Lower leg skin (tissue), 4 donors: ENCODE measurements around the gene COPB1. TPM values are rescaled to one million over a fixed set of nuclear protein-coding genes. Genes with fewer than 3 reads are reported as not detected.
A peak's percentile ranks its signal among the peaks of the same experiment; 100 is the strongest.

Source experiments
- DNase-seq, 2 donors: peaks; one replicate each; pipeline ENCODE4 v3.0.0-alpha.2; 2019; ENCODE audit warnings: low spot score in 2 of 2
- H3K4me3 ChIP-seq: fragments of 200-600 bp; sonication (generic); 2 replicates; pipeline ENCODE4 v1.5.1; 2017; ENCODE audit warnings: mild to moderate bottlenecking, low read depth; ENCODE audit not compliant: poor library complexity, severe bottlenecking
- POLR2A ChIP-seq, 2 donors: fragments of 450-650 bp; IDR thresholded peaks; one replicate each; pipeline ENCODE4 v1.6.1; 2016 to 2017; ENCODE audit warnings: antibody characterized with exemption in 2 of 2, mild to moderate bottlenecking in 1 of 2, moderate library complexity in 1 of 2
- WGBS, 2 donors: methylation state at CpG; one replicate each; pipeline ENCODE4 v1.1.5; 2018; 5-methylcytosine and 5-hydroxymethylcytosine counted together
- intact Hi-C: fragments of 100-400 bp; cut with DNase I; formaldehyde crosslinking; loops from one replicate; pipeline ENCODE4 v1.15.0; 2023; ENCODE audit warnings: low total_unique reads
- total RNA-seq, 4 donors: library from RNA; depleted of rRNA; stranded (reverse); fragments of >200 nt; gene quantifications; one replicate each; pipeline ENCODE4 v1.1.0, GENCODE V29; 2016
- TF ChIP-seq, protein P1 (sequence below), 3 donors: fragments of 450-650 bp; IDR thresholded peaks; one replicate each; pipeline ENCODE4 v1.5.1; 2016; ENCODE audit warnings: antibody characterized with exemption in 3 of 3, mild to moderate bottlenecking in 3 of 3, moderate library complexity in 2 of 3

The COPB1 gene, protein sequence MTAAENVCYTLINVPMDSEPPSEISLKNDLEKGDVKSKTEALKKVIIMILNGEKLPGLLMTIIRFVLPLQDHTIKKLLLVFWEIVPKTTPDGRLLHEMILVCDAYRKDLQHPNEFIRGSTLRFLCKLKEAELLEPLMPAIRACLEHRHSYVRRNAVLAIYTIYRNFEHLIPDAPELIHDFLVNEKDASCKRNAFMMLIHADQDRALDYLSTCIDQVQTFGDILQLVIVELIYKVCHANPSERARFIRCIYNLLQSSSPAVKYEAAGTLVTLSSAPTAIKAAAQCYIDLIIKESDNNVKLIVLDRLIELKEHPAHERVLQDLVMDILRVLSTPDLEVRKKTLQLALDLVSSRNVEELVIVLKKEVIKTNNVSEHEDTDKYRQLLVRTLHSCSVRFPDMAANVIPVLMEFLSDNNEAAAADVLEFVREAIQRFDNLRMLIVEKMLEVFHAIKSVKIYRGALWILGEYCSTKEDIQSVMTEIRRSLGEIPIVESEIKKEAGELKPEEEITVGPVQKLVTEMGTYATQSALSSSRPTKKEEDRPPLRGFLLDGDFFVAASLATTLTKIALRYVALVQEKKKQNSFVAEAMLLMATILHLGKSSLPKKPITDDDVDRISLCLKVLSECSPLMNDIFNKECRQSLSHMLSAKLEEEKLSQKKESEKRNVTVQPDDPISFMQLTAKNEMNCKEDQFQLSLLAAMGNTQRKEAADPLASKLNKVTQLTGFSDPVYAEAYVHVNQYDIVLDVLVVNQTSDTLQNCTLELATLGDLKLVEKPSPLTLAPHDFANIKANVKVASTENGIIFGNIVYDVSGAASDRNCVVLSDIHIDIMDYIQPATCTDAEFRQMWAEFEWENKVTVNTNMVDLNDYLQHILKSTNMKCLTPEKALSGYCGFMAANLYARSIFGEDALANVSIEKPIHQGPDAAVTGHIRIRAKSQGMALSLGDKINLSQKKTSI
- 10 to 100 TPM; 59.8 to 74.8 (median 65.0) TPM for total RNA-seq

DNA sequence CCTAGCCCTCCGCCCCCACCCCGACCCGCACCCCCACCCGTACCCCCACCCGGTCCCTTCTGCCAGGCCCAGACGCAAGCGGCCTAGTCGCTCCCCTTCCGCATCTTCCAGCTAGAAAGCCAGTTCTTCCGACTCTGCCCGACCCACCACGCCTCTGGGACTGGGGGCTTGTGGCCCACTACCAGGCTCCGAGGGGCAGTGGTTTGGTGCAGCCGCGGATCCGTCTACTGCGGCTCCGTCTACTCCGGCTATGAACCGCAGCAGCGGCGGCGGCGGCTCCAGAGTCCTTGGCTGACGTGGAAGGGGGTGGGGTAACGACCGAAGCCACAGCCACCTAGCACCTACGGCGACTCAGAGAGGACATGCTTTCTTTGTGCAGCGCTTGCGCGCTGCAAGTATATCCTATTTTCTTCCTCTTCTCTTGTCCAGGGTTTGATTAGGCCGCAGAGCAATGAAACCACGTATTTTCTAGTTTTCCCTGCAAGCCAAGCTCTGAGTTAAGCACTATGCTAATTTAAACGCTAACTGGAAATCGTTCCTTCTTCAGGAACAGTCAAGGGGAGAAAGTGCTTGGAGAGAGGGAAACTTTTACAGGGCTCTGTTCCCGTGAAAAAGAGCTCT lies at the start of gene COPB1:
COPB1 (minus strand) TSS at position 252 of the 621 bp plus-strand sequence. CDS start 883 bp downstream, outside the sequence.
- no peak for TF ChIP-seq POLR2A (IDR thresholded peaks at IDR 0.05)
- TF ChIP-seq, protein P1, sequence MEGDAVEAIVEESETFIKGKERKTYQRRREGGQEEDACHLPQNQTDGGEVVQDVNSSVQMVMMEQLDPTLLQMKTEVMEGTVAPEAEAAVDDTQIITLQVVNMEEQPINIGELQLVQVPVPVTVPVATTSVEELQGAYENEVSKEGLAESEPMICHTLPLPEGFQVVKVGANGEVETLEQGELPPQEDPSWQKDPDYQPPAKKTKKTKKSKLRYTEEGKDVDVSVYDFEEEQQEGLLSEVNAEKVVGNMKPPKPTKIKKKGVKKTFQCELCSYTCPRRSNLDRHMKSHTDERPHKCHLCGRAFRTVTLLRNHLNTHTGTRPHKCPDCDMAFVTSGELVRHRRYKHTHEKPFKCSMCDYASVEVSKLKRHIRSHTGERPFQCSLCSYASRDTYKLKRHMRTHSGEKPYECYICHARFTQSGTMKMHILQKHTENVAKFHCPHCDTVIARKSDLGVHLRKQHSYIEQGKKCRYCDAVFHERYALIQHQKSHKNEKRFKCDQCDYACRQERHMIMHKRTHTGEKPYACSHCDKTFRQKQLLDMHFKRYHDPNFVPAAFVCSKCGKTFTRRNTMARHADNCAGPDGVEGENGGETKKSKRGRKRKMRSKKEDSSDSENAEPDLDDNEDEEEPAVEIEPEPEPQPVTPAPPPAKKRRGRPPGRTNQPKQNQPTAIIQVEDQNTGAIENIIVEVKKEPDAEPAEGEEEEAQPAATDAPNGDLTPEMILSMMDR (IDR thresholded peaks at IDR 0.05) = no peak
- intact Hi-C loops = no loop called here
- peak; percentile 90 to 98 for DNase-seq
- WGBS, 2 donors = 0 to 1% methylated on average over 19 to 30 of the region's 37 CpGs
- H3K4me3 ChIP-seq = peak within 1 kb of the TSS; percentile 91

- no peak for TF ChIP-seq POLR2A (IDR thresholded peaks at IDR 0.05)
- TF ChIP-seq, protein P1 (IDR thresholded peaks at IDR 0.05) = no peak
- intact Hi-C loops = no loop called here
- WGBS, 2 donors = 65 to 69% methylated on average over 2 of the region's 2 CpGs
- H3K4me3 ChIP-seq = no peak overlapping the region
- no peak for DNase-seq
These were observed 47.8 kb upstream of the COPB1 start for GRCh38 chr11:14547440-14547839.

DNA sequence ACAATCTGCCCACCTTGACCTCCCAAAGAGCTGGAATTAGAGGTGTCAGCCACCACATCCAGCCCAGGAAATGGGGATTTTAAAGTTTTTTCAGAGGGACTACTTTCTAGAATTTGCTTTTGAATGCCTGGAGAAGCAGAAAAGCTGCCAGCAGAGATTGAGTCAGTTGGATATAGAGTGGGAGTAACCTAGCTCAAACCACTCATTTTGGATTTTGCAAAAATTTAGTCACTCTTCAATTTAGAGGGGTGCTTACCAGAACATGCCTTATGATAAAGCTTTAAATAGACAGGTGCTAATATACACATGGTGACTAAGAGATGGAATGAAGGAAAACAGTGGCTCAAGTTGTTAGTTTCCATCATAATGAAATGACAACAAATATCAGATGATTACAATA lies 47.1 kb upstream of the COPB1 start:
- no peak overlapping the region for H3K4me3 ChIP-seq
- TF ChIP-seq POLR2A (IDR thresholded peaks at IDR 0.05) = no peak
- TF ChIP-seq, protein P1 (IDR thresholded peaks at IDR 0.05) = no peak
- intact Hi-C loops = no loop called here
- no peak for DNase-seq

DNA sequence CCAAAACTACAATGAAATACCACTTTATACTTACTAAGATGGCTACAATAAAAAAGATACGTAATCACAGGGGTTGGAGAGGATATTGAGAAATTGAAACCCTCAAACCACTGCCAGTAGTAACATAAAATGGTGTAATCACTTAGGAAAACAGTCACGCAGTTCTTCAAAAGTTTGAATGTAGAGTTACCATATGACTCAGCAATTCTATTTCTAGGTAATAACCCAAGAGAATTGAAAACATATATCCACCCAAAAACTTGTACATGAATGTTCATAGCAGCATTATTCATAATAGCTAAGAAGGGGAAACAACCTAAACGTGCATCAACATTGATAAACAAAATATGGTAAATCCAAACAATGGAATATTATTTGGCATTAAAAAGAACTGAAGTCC lies 45.0 kb upstream of the COPB1 start:
- intact Hi-C loops = no loop called here
- H3K4me3 ChIP-seq = no peak overlapping the region
- no peak for TF ChIP-seq POLR2A (IDR thresholded peaks at IDR 0.05)
- TF ChIP-seq, protein P1 (IDR thresholded peaks at IDR 0.05) = no peak
- no peak for DNase-seq
- WGBS, 2 donors = 53 to 59% methylated on average over 3 of the region's 3 CpGs

GRCh38 chr11:14543260-14543659 lies 43.6 kb upstream of the COPB1 start:
- WGBS, 2 donors = 65 to 74% methylated on average over 1 of the region's 1 CpG
- TF ChIP-seq, protein P1 (IDR thresholded peaks at IDR 0.05) = no peak
- no peak for TF ChIP-seq POLR2A (IDR thresholded peaks at IDR 0.05)
- no peak for DNase-seq
- no peak overlapping the region for H3K4me3 ChIP-seq
- intact Hi-C loops = no loop called here
